Suprapubic skin (tissue), 4 donors: Measurements from ENCODE around the gene MYBPHL. TPM values are rescaled to one million over a fixed set of nuclear protein-coding genes. Genes with fewer than 3 reads are reported as not detected.

Experiments used
- DNase-seq, 2 donors: peaks; one replicate each; pipeline ENCODE4 v3.0.0-alpha.2; 2019; ENCODE audit warnings: low spot score in 2 of 2
- H3K27ac ChIP-seq: fragments of 200-600 bp; sonication (generic); one replicate; pipeline ENCODE4 v1.5.1; 2019
- H3K27me3 ChIP-seq: fragments of 200-600 bp; sonication (generic); one replicate; pipeline ENCODE4 v1.5.1; 2019
- H3K36me3 ChIP-seq: fragments of 200-600 bp; sonication (generic); one replicate; pipeline ENCODE4 v1.5.1; 2019
- H3K4me1 ChIP-seq: fragments of 200-600 bp; sonication (generic); one replicate; pipeline ENCODE4 v1.5.1; 2019
- H3K4me3 ChIP-seq: fragments of 200-600 bp; sonication (generic); one replicate; pipeline ENCODE4 v1.5.1; 2019; ENCODE audit warnings: mild to moderate bottlenecking
- H3K9me3 ChIP-seq: fragments of 200-600 bp; sonication (generic); one replicate; pipeline ENCODE4 v1.5.1; 2019
- EP300 ChIP-seq: sonication (generic); formaldehyde crosslinking; IDR thresholded peaks from one replicate; pipeline ENCODE4 v1.6.1; 2017; ENCODE audit warnings: antibody characterized with exemption
- POLR2A ChIP-seq, 2 donors: fragments of 450-650 bp; IDR thresholded peaks; one replicate each; pipeline ENCODE4 v1.6.1; 2017; ENCODE audit warnings: antibody characterized with exemption in 2 of 2, mild to moderate bottlenecking in 2 of 2, moderate library complexity in 2 of 2
- POLR2AphosphoS5 ChIP-seq, 3 donors: sonication (generic); formaldehyde crosslinking; IDR thresholded peaks; one replicate each; pipeline ENCODE4 v1.6.1; 2017; ENCODE audit warnings: antibody characterized with exemption in 3 of 3
- WGBS: methylation state at CpG from one replicate; pipeline ENCODE4 v1.1.5; 2018; 5-methylcytosine and 5-hydroxymethylcytosine counted together
- total RNA-seq, 4 donors: library from RNA; depleted of rRNA; stranded (reverse); fragments of >200 nt; gene quantifications; one replicate each; pipeline ENCODE4 v1.1.0, GENCODE V29; 2016
- TF ChIP-seq, protein P1 (sequence below), 2 donors: fragments of 200-600 bp in 1 of 2; fragments of 450-650 bp in 1 of 2; sonication (generic) in 1 of 2; IDR thresholded peaks; one replicate each; pipeline ENCODE4 v1.5.1; 2016 to 2019; ENCODE audit warnings: antibody characterized with exemption in 2 of 2, mild to moderate bottlenecking in 1 of 2, moderate library complexity in 1 of 2

The MYBPHL gene
- total RNA-seq, 4 donors from 2014 or later, result not detected

DNA sequence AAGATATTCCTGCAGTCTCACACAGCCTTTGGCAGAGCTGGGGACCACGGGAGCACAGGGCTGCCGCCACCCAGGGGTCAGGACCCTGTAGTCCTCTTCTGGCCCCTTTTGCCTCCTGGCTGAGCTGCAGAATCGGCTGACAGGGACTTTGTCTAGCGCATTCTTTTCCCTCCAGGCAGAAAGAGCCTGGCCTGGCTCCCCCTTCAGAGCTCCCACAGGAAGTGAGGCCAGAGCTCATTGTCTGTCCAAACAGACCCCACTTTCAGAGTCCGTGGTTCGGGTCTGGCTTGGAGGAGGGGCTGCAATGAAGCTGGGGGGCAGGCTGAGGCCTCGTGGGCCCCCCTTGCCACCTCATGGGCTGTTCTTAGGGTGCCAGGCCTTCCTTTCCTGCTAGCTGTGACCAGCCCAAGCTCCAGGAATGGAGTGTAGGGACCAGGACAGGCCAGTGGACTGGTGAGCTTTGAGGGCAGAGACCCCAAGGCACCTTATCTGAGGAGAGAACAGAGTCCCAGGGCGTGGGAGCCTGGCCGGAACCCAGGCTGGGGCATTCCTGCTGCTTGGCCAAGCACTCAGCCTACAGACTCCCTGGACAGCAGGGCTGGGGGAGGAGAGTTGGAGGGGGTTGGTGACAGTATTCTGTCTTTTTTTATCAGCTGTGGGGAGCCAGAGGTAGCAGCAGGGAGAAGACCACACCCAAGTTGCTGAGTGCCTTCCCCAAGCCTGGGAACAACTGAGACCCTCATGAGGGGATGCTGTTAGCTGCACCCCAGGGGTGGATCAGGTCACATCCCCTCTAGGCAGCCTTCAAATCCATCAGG, 52.8 kb downstream of the MYBPHL start:
- Histone ChIP-seq H3K27me3 (no peaks in the 10 kb centered on the region), H3K27ac (peak overlapping the region; percentile 80), H3K36me3 (peaks cover 8% of the 10 kb centered on the region), H3K4me1 (peaks cover 67% of the 10 kb centered on the region), H3K9me3 (no peaks in the 10 kb centered on the region), H3K4me3 (peak overlapping the region; percentile 41)
- TF ChIP-seq, protein P1, sequence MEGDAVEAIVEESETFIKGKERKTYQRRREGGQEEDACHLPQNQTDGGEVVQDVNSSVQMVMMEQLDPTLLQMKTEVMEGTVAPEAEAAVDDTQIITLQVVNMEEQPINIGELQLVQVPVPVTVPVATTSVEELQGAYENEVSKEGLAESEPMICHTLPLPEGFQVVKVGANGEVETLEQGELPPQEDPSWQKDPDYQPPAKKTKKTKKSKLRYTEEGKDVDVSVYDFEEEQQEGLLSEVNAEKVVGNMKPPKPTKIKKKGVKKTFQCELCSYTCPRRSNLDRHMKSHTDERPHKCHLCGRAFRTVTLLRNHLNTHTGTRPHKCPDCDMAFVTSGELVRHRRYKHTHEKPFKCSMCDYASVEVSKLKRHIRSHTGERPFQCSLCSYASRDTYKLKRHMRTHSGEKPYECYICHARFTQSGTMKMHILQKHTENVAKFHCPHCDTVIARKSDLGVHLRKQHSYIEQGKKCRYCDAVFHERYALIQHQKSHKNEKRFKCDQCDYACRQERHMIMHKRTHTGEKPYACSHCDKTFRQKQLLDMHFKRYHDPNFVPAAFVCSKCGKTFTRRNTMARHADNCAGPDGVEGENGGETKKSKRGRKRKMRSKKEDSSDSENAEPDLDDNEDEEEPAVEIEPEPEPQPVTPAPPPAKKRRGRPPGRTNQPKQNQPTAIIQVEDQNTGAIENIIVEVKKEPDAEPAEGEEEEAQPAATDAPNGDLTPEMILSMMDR (IDR thresholded peaks at IDR 0.05), result no peak
- TF ChIP-seq EP300 (no peak), POLR2A (IDR thresholded peaks at IDR 0.05) (no peak), POLR2AphosphoS5 (IDR thresholded peaks at IDR 0.05) (no peak)
- no peak for DNase-seq
- 19% methylated on average over 4 of the region's 9 CpGs for WGBS

DNA sequence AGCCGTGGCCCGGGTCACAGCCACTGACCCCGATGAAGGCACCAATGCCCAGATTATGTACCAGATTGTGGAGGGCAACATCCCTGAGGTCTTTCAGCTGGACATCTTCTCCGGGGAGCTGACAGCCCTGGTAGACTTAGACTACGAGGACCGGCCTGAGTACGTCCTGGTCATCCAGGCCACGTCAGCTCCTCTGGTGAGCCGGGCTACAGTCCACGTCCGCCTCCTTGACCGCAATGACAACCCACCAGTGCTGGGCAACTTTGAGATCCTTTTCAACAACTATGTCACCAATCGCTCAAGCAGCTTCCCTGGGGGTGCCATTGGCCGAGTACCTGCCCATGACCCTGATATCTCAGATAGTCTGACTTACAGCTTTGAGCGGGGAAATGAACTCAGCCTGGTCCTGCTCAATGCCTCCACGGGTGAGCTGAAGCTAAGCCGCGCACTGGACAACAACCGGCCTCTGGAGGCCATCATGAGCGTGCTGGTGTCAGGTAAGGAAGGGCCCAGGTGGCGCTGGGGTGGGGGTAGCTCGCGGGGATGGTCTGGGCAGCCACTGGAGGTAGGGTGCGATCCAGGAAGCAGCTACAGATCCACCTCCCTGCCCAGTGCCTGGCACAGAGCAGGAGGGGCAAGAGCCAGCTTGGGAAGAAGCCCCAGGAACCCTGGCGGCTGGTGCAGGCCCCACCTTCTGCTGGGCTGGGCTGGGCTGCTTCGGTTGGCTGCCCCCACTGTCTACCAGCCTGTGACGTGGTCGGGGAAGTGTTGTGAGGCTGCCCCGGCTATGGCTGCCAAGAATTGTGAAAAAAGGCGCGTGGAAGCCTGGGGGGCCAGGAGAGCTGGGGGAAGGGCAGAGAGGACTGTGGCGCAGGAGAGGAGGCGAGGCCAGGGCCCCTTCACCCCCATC, 53.7 kb downstream of the MYBPHL start:
- H3K27ac ChIP-seq, result peak overlapping the region; percentile 80
- no peaks in the 10 kb centered on the region for H3K27me3 ChIP-seq
- peaks cover 70% of the 10 kb centered on the region for H3K4me1 ChIP-seq
- peak overlapping the region; percentile 41 for H3K4me3 ChIP-seq
- no peaks in the 10 kb centered on the region for H3K36me3 ChIP-seq
- no peak for DNase-seq
- TF ChIP-seq POLR2AphosphoS5 (IDR thresholded peaks at IDR 0.05), result no peak
- TF ChIP-seq, protein P1 (IDR thresholded peaks at IDR 0.05), result no peak
- no peak for TF ChIP-seq EP300
- TF ChIP-seq POLR2A (IDR thresholded peaks at IDR 0.05), result no peak
- 83% methylated on average over 18 of the region's 33 CpGs for WGBS
- H3K9me3 ChIP-seq, result no peaks in the 10 kb centered on the region

DNA sequence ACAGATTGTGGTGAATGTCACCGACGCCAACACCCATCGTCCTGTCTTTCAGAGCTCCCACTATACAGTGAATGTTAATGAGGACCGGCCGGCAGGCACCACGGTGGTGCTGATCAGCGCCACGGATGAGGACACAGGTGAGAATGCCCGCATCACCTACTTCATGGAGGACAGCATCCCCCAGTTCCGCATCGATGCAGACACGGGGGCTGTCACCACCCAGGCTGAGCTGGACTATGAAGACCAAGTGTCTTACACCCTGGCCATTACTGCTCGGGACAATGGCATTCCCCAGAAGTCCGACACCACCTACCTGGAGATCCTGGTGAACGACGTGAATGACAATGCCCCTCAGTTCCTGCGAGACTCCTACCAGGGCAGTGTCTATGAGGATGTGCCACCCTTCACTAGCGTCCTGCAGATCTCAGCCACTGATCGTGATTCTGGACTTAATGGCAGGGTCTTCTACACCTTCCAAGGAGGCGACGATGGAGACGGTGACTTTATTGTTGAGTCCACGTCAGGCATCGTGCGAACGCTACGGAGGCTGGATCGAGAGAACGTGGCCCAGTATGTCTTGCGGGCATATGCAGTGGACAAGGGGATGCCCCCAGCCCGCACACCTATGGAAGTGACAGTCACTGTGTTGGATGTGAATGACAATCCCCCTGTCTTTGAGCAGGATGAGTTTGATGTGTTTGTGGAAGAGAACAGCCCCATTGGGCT, 54.5 kb downstream of the MYBPHL start:
- Histone ChIP-seq H3K4me1 (peaks cover 62% of the 10 kb centered on the region), H3K4me3 (no peak overlapping the region), H3K27me3 (no peaks in the 10 kb centered on the region), H3K27ac (no peak overlapping the region), H3K9me3 (no peaks in the 10 kb centered on the region), H3K36me3 (no peaks in the 10 kb centered on the region)
- DNase-seq, result no peak
- no peak for TF ChIP-seq EP300
- WGBS, result 96% methylated on average over 18 of the region's 31 CpGs

DNA sequence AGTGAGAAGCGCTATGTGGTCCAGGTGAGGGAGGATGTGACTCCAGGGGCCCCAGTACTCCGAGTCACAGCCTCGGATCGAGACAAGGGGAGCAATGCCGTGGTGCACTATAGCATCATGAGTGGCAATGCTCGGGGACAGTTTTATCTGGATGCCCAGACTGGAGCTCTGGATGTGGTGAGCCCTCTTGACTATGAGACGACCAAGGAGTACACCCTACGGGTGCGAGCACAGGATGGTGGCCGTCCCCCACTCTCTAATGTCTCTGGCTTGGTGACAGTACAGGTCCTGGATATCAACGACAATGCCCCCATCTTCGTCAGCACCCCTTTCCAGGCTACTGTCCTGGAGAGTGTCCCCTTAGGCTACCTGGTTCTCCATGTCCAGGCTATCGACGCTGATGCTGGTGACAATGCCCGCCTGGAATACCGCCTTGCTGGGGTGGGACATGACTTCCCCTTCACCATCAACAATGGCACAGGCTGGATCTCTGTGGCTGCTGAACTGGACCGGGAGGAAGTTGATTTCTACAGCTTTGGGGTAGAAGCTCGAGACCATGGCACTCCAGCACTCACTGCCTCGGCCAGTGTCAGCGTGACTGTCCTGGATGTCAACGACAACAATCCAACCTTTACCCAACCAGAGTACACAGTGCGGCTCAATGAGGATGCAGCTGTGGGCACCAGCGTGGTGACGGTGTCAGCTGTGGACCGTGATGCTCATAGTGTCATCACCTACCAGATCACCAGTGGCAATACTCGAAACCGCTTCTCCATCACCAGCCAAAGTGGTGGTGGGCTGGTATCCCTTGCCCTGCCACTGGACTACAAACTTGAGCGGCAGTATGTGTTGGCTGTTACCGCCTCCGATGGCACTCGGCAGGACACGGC, 55.3 kb downstream of the MYBPHL start:
- WGBS, result 96% methylated on average over 18 of the region's 32 CpGs
- TF ChIP-seq EP300 (no peak), POLR2A (IDR thresholded peaks at IDR 0.05) (no peak)
- Histone ChIP-seq H3K9me3 (no peaks in the 10 kb centered on the region), H3K36me3 (no peaks in the 10 kb centered on the region), H3K4me3 (no peak overlapping the region), H3K27me3 (no peaks in the 10 kb centered on the region), H3K4me1 (peaks cover 57% of the 10 kb centered on the region), H3K27ac (no peak overlapping the region)
- peak in 1 of 2 donors; percentile 50 for DNase-seq

DNA sequence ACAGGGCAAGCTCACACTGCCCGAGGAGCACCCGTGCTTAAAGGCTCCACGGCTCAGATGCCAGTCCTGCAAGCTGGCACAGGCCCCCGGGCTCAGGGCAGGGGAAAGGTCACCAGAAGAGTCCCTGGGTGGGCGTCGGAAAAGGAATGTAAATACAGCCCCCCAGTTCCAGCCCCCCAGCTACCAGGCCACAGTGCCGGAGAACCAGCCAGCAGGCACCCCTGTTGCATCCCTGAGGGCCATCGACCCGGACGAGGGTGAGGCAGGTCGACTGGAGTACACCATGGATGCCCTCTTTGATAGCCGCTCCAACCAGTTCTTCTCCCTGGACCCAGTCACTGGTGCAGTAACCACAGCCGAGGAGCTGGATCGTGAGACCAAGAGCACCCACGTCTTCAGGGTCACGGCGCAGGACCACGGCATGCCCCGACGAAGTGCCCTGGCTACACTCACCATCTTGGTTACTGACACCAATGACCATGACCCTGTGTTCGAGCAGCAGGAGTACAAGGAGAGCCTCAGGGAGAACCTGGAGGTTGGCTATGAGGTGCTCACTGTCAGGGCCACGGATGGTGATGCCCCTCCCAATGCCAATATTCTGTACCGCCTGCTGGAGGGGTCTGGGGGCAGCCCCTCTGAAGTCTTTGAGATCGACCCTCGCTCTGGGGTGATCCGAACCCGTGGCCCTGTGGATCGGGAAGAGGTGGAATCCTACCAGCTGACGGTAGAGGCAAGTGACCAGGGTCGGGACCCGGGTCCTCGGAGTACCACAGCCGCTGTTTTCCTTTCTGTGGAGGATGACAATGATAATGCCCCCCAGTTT, 56.1 kb downstream of the MYBPHL start:
- TF ChIP-seq, protein P1 (IDR thresholded peaks at IDR 0.05), result no peak
- TF ChIP-seq POLR2AphosphoS5 (IDR thresholded peaks at IDR 0.05), result no peak
- no peak for TF ChIP-seq EP300
- no peak for TF ChIP-seq POLR2A (IDR thresholded peaks at IDR 0.05)
- Histone ChIP-seq H3K4me1 (peaks cover 50% of the 10 kb centered on the region), H3K27ac (no peak overlapping the region), H3K4me3 (peak overlapping the region; percentile 86), H3K9me3 (no peaks in the 10 kb centered on the region), H3K27me3 (no peaks in the 10 kb centered on the region), H3K36me3 (no peaks in the 10 kb centered on the region)
- 98% methylated on average over 18 of the region's 33 CpGs for WGBS
- peak in 1 of 2 donors; percentile 80 for DNase-seq
